Hepatocyte (in vitro differentiated cells): ENCODE measurements around the gene ASTN2. TPM values are rescaled to one million over a fixed set of nuclear protein-coding genes. Genes with fewer than 3 reads are reported as not detected.

Source experiments
- DNase-seq: peaks from one replicate; pipeline ENCODE4 v3.0.0-alpha.2; 2016; ENCODE audit warnings: low spot score
- H2AFZ ChIP-seq: fragments of 200-600 bp; sonication (generic); 2 replicates; pipeline ENCODE4 v1.6.0; 2016; ENCODE audit warnings: antibody characterized with exemption, mild to moderate bottlenecking
- H3K27ac ChIP-seq: fragments of 200-600 bp; sonication (generic); 2 replicates; pipeline ENCODE4 v1.5.1; 2016; ENCODE audit warnings: mild to moderate bottlenecking
- H3K27me3 ChIP-seq: fragments of 200-600 bp; sonication (generic); 2 replicates; pipeline ENCODE4 v1.6.1; 2016
- H3K36me3 ChIP-seq: fragments of 200-600 bp; sonication (generic); replicated peaks from 2 replicates; pipeline ENCODE4 v1.5.1; 2016; ENCODE audit warnings: low read depth; ENCODE audit not compliant: insufficient read depth
- H3K4me1 ChIP-seq: fragments of 200-600 bp; sonication (generic); 2 replicates; pipeline ENCODE4 v1.5.1; 2016; ENCODE audit warnings: mild to moderate bottlenecking, moderate library complexity; ENCODE audit not compliant: insufficient read depth
- H3K4me2 ChIP-seq: fragments of 200-600 bp; sonication (generic); 2 replicates; pipeline ENCODE4 v1.6.0; 2016
- H3K4me3 ChIP-seq: fragments of 200-600 bp; sonication (generic); 2 replicates; pipeline ENCODE4 v1.5.1; 2016; ENCODE audit warnings: mild to moderate bottlenecking
- H3K79me2 ChIP-seq: fragments of 200-600 bp; sonication (generic); 2 replicates; pipeline ENCODE4 v1.6.0; 2017; ENCODE audit warnings: mild to moderate bottlenecking
- H3K9me2 ChIP-seq: fragments of 200-600 bp; sonication (generic); replicated peaks from 2 replicates; pipeline ENCODE4 v1.6.0; 2017; ENCODE audit warnings: mild to moderate bottlenecking; ENCODE audit not compliant: insufficient read depth
- H3K9me3 ChIP-seq: fragments of 200-600 bp; sonication (generic); 2 replicates; pipeline ENCODE4 v1.5.1; 2016; ENCODE audit warnings: low read depth, mild to moderate bottlenecking
- H4K20me1 ChIP-seq: fragments of 200-600 bp; sonication (generic); 2 replicates; pipeline ENCODE4 v1.6.0; 2016; ENCODE audit warnings: mild to moderate bottlenecking; ENCODE audit not compliant: insufficient read depth, poor library complexity, severe bottlenecking
- EZH2 ChIP-seq: fragments of 200-600 bp; sonication (generic); IDR thresholded peaks from 2 replicates; pipeline ENCODE4 v1.6.1; 2016; ENCODE audit warnings: antibody characterized with exemption, mild to moderate bottlenecking, borderline replicate concordance
- EZH2phosphoT487 ChIP-seq: fragments of 200-600 bp; sonication (generic); IDR thresholded peaks from one replicate; pipeline ENCODE4 v1.6.1; 2018; ENCODE audit warnings: antibody characterized with exemption, mild to moderate bottlenecking, low read depth, moderate library complexity; ENCODE audit not compliant: unreplicated experiment, severe bottlenecking
- WGBS: methylation state at CpG from one replicate; pipeline ENCODE4 v1.1.6; 2016; ENCODE audit warnings: low lambda C conversion rate; ENCODE audit errors: missing lambda C conversion rate; 5-methylcytosine and 5-hydroxymethylcytosine counted together
- polyA plus RNA-seq: library from polyadenylated mRNA; unstranded; fragments of >200 nt; fragmentation: Nextera tagmentation; extraction: Ambion mirVana; gene quantifications from 2 replicates; pipeline ENCODE4 v1.2.1, GENCODE V29; 2016
- total RNA-seq: library from RNA; depleted of rRNA; stranded (reverse); fragments of >200 nt; gene quantifications from 2 replicates; pipeline ENCODE4 v1.2.3, GENCODE V29; 2014
- TF ChIP-seq, protein P1 (sequence below): fragments of 200-600 bp; sonication (generic); IDR thresholded peaks from 2 replicates; pipeline ENCODE4 v1.5.1; 2016; ENCODE audit warnings: antibody characterized with exemption, mild to moderate bottlenecking; ENCODE audit not compliant: poor library complexity

ASTN2 gene
- total and polyA plus RNA-seq, 2 experiments from 2014 or later = 6.4 to 8.4 TPM

- DNase-seq = no peak
- H3K4me1 ChIP-seq = peaks cover 15% of the 10 kb centered on the region
These were observed 871.0 kb downstream of the ASTN2 start for GRCh38 chr9:116543731-116544400.

GRCh38 chr9:116541402-116541801 lies 873.5 kb downstream of the ASTN2 start:
- Histone ChIP-seq H3K27ac (no peak overlapping the region), H3K9me3 (no peaks in the 10 kb centered on the region), H3K4me2 (no peak overlapping the region), H3K36me3 (no peaks in the 10 kb centered on the region), H3K27me3 (no peaks in the 10 kb centered on the region), H3K79me2 (no peaks in the 10 kb centered on the region), H2AFZ (no peak overlapping the region), H3K4me3 (no peak overlapping the region), H4K20me1 (no peaks in the 10 kb centered on the region), H3K9me2 (no peaks in the 10 kb centered on the region), H3K4me1 (no peaks in the 10 kb centered on the region)
- no peak for TF ChIP-seq EZH2phosphoT487
- TF ChIP-seq, protein P1, sequence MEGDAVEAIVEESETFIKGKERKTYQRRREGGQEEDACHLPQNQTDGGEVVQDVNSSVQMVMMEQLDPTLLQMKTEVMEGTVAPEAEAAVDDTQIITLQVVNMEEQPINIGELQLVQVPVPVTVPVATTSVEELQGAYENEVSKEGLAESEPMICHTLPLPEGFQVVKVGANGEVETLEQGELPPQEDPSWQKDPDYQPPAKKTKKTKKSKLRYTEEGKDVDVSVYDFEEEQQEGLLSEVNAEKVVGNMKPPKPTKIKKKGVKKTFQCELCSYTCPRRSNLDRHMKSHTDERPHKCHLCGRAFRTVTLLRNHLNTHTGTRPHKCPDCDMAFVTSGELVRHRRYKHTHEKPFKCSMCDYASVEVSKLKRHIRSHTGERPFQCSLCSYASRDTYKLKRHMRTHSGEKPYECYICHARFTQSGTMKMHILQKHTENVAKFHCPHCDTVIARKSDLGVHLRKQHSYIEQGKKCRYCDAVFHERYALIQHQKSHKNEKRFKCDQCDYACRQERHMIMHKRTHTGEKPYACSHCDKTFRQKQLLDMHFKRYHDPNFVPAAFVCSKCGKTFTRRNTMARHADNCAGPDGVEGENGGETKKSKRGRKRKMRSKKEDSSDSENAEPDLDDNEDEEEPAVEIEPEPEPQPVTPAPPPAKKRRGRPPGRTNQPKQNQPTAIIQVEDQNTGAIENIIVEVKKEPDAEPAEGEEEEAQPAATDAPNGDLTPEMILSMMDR = no peak
- no peak for TF ChIP-seq EZH2
- DNase-seq = no peak

More at GRCh38 chr9:116543731-116544400, 871.0 kb downstream of the ASTN2 start:
- no peak overlapping the region for H3K4me2 ChIP-seq
- H3K27ac ChIP-seq = no peak overlapping the region
- no peaks in the 10 kb centered on the region for H3K36me3 ChIP-seq
- H3K4me3 ChIP-seq = no peak overlapping the region
- no peak overlapping the region for H2AFZ ChIP-seq
- H3K9me2 ChIP-seq = no peaks in the 10 kb centered on the region
- WGBS = 89% methylated on average over 8 of the region's 8 CpGs
- H3K79me2 ChIP-seq = no peaks in the 10 kb centered on the region
- H3K9me3 ChIP-seq = no peaks in the 10 kb centered on the region
- no peaks in the 10 kb centered on the region for H4K20me1 ChIP-seq
- no peaks in the 10 kb centered on the region for H3K27me3 ChIP-seq
- TF ChIP-seq EZH2phosphoT487 = no peak
- TF ChIP-seq EZH2 = no peak
- TF ChIP-seq, protein P1 = no peak

- Histone ChIP-seq H2AFZ (no peak overlapping the region), H3K27me3 (no peaks in the 10 kb centered on the region), H3K4me2 (no peak overlapping the region), H3K36me3 (no peaks in the 10 kb centered on the region), H3K9me2 (no peaks in the 10 kb centered on the region), H3K4me1 (no peaks in the 10 kb centered on the region), H3K27ac (no peak overlapping the region), H4K20me1 (no peaks in the 10 kb centered on the region), H3K4me3 (no peak overlapping the region), H3K79me2 (no peaks in the 10 kb centered on the region), H3K9me3 (no peaks in the 10 kb centered on the region)
- no peak for DNase-seq
- TF ChIP-seq, protein P1 = no peak
- TF ChIP-seq EZH2 (no peak), EZH2phosphoT487 (no peak)
- 88% methylated on average over 6 of the region's 6 CpGs for WGBS
These were observed 875.3 kb downstream of the ASTN2 start for GRCh38 chr9:116539549-116539948.
